GM23338 (cell line): ENCODE data around the gene ATP2B1. TPM values are rescaled to one million over a fixed set of nuclear protein-coding genes. Genes with fewer than 3 reads are reported as not detected.

Source experiments
- ATAC-seq: fragments of 200-7000 bp; cut with Tn5 transposase; 3 replicates; pipeline ENCODE4 v1.9.1; 2020
- DNase-seq: peaks from one replicate; pipeline ENCODE4 v3.0.0-alpha.2; 2015; ENCODE audit warnings: low spot score
- H2AFZ ChIP-seq: fragments of 200-600 bp; sonication (generic); 2 replicates; pipeline ENCODE4 v1.8.0; 2016; ENCODE audit warnings: antibody characterized with exemption, mild to moderate bottlenecking, moderate library complexity
- H3F3A ChIP-seq: fragments of 200-600 bp; sonication (generic); replicated peaks from 2 replicates; pipeline ENCODE4 v1.8.0; 2017; ENCODE audit warnings: antibody characterized with exemption, mixed run types, low read depth
- H3K27ac ChIP-seq: fragments of 200-600 bp; sonication (generic); 2 replicates; pipeline ENCODE4 v1.6.1; 2016; ENCODE audit warnings: low read depth
- H3K27me3 ChIP-seq: fragments of 200-600 bp; sonication (generic); 2 replicates; pipeline ENCODE4 v1.8.0; 2016; ENCODE audit warnings: mild to moderate bottlenecking, mixed run types, moderate library complexity; ENCODE audit not compliant: insufficient read depth
- H3K36me3 ChIP-seq: fragments of 200-600 bp; sonication (generic); 2 replicates; pipeline ENCODE4 v1.8.0; 2016; ENCODE audit warnings: mild to moderate bottlenecking; ENCODE audit not compliant: insufficient read depth
- H3K4me1 ChIP-seq: fragments of 200-600 bp; sonication (generic); 2 replicates; pipeline ENCODE4 v1.8.0; 2016; ENCODE audit warnings: mild to moderate bottlenecking, moderate library complexity; ENCODE audit not compliant: insufficient read depth
- H3K4me2 ChIP-seq: fragments of 200-600 bp; sonication (generic); 2 replicates; pipeline ENCODE4 v1.7.1; 2017; ENCODE audit warnings: mixed run types
- H3K4me3 ChIP-seq: fragments of 200-600 bp; sonication (generic); 2 replicates; pipeline ENCODE4 v1.6.1; 2016; ENCODE audit warnings: mixed run types
- H3K79me2 ChIP-seq: fragments of 200-600 bp; sonication (generic); replicated peaks from 2 replicates; pipeline ENCODE4 v1.8.0; 2017; ENCODE audit warnings: mild to moderate bottlenecking; ENCODE audit not compliant: insufficient read depth
- H3K9me2 ChIP-seq: fragments of 200-600 bp; sonication (generic); 2 replicates; pipeline ENCODE4 v1.8.0; 2017; ENCODE audit not compliant: insufficient read depth
- H4K20me1 ChIP-seq: fragments of 200-600 bp; sonication (generic); replicated peaks from 2 replicates; pipeline ENCODE4 v1.8.0; 2017; ENCODE audit warnings: mild to moderate bottlenecking; ENCODE audit not compliant: insufficient read depth
- H3K27ac Mint-ChIP-seq: 2 replicates; pipeline ENCODE4 v1.8.0; 2020; ENCODE audit warnings: inconsistent platforms, mild to moderate bottlenecking, moderate library complexity, mixed read lengths
- H3K27me3 Mint-ChIP-seq: 3 replicates; pipeline ENCODE4 v1.8.0; 2022; ENCODE audit warnings: low read depth, mild to moderate bottlenecking, moderate library complexity, mixed read lengths, inconsistent platforms; ENCODE audit not compliant: insufficient read depth, poor library complexity
- H3K36me3 Mint-ChIP-seq: 3 replicates; pipeline ENCODE4 v1.8.0; 2021; ENCODE audit warnings: low read depth, mild to moderate bottlenecking, inconsistent platforms, moderate library complexity, mixed read lengths
- H3K4me1 Mint-ChIP-seq: 3 replicates; pipeline ENCODE4 v1.8.0; 2020; ENCODE audit warnings: mild to moderate bottlenecking, inconsistent platforms, mixed read lengths
- H3K4me3 Mint-ChIP-seq: 3 replicates; pipeline ENCODE4 v1.8.0; 2021; ENCODE audit warnings: moderate library complexity, mild to moderate bottlenecking, inconsistent platforms, mixed read lengths
- H3K9me3 Mint-ChIP-seq: 3 replicates; pipeline ENCODE4 v1.8.0; 2020; ENCODE audit warnings: moderate library complexity, mild to moderate bottlenecking, inconsistent platforms, mixed read lengths
- CREB1 ChIP-seq: fragments of 250-450 bp; sonication (Bioruptor Pico); IDR thresholded peaks from 2 replicates; pipeline ENCODE4 v1.5.0; 2020; ENCODE audit warnings: low read depth, mild to moderate bottlenecking, moderate library complexity
- CTCF ChIP-seq, 2 experiments: fragments of 200-600 bp in 1 of 2; sonication (generic) in 1 of 2; conservative IDR thresholded peaks; 2 replicates each; pipeline versions ENCODE4 v1.5.1 to v1.6.1; 2016 to 2017; ENCODE audit warnings: antibody characterized with exemption in 2 of 2, low read depth in 2 of 2, mild to moderate bottlenecking in 2 of 2, moderate library complexity in 1 of 2
- EZH2 ChIP-seq: fragments of 200-600 bp; sonication (generic); IDR thresholded peaks from one replicate; pipeline ENCODE4 v1.8.0; 2017; ENCODE audit warnings: antibody characterized with exemption, mild to moderate bottlenecking, low read depth; ENCODE audit not compliant: unreplicated experiment
- JUNB ChIP-seq: IDR thresholded peaks from one replicate; pipeline ENCODE4 v1.6.1; 2016; ENCODE audit warnings: antibody characterized with exemption; ENCODE audit not compliant: unreplicated experiment
- NANOG ChIP-seq: IDR thresholded peaks from 2 replicates; pipeline ENCODE4 v1.6.1; 2016; ENCODE audit warnings: antibody characterized with exemption, borderline replicate concordance
- POLR2AphosphoS5 ChIP-seq: IDR thresholded peaks from 2 replicates; pipeline ENCODE4 v1.6.1; 2016; ENCODE audit warnings: antibody characterized with exemption, low read depth
- STAT1 ChIP-seq: IDR thresholded peaks from one replicate; pipeline ENCODE4 v1.6.1; 2016; ENCODE audit warnings: antibody characterized with exemption; ENCODE audit not compliant: unreplicated experiment
- ZNF114 ChIP-seq: fragments of 250-450 bp; sonication (Bioruptor Pico); IDR thresholded peaks from 2 replicates; pipeline ENCODE4 v1.5.0; 2020; ENCODE audit warnings: mild to moderate bottlenecking, moderate library complexity
- ZNF331 ChIP-seq: fragments of 250-450 bp; sonication (Bioruptor Pico); IDR thresholded peaks from 2 replicates; pipeline ENCODE4 v1.5.0; 2020; ENCODE audit warnings: low read depth, mild to moderate bottlenecking, moderate library complexity
- polyA plus RNA-seq: library from polyadenylated mRNA; unstranded; fragments of >200 nt; fragmentation: Nextera tagmentation; extraction: Ambion mirVana; gene quantifications from 2 replicates; pipeline ENCODE4 v1.2.1, GENCODE V29; 2016
- total RNA-seq: library from RNA; depleted of rRNA; stranded (reverse); fragments of >200 nt; shearing (Covaris generic); gene quantifications from 2 replicates; pipeline ENCODE4 v1.2.3, GENCODE V29; 2014

ATP2B1 gene
- total and polyA plus RNA-seq, 2 experiments from 2014 or later: 39.3 to 42.3 TPM

GRCh38 chr12:89710873-89711750 lies 2.5 kb upstream of the ATP2B1 start:
- ATAC-seq (no peak), DNase-seq (no peak)
- Histone ChIP-seq H3K4me3 (peak overlapping the region; percentile 77), H3K36me3 (no peaks in the 10 kb centered on the region), H3K4me2 (peak overlapping the region; percentile 88), H3F3A (no peaks in the 10 kb centered on the region), H3K9me2 (peaks cover 4% of the 10 kb centered on the region; the same call in 1 of the 2 replicates), H2AFZ (no peak overlapping the region), H3K79me2 (peaks cover 19% of the 10 kb centered on the region), H3K4me1 (peaks cover 11% of the 10 kb centered on the region), H3K27ac (no peak overlapping the region), H3K27me3 (peaks cover 37% of the 10 kb centered on the region), H4K20me1 (peaks cover 13% of the 10 kb centered on the region)
- Mint-ChIP-seq H3K27ac (no peak overlapping the region), H3K4me1 (peaks cover 16% of the 10 kb centered on the region), H3K27me3 (peaks cover 34% of the 10 kb centered on the region), H3K4me3 (peak overlapping the region; percentile 83), H3K9me3 (peaks cover 24% of the 10 kb centered on the region), H3K36me3 (peaks cover 10% of the 10 kb centered on the region)
- no peak for TF ChIP-seq NANOG
- no peak for TF ChIP-seq ZNF331

GRCh38 chr12:89709995-89710872 lies 1.6 kb upstream of the ATP2B1 start:
- Histone ChIP-seq H3K4me3 (peak overlapping the region; percentile 77), H3F3A (no peaks in the 10 kb centered on the region), H3K36me3 (no peaks in the 10 kb centered on the region), H4K20me1 (peaks cover 22% of the 10 kb centered on the region), H3K27ac (no peak overlapping the region; the same call in 1 of the 2 replicates), H3K4me1 (peaks cover 11% of the 10 kb centered on the region), H3K9me2 (peaks cover 4% of the 10 kb centered on the region; the same call in 1 of the 2 replicates), H2AFZ (peak overlapping the region; percentile 95), H3K4me2 (peak overlapping the region; percentile 88), H3K27me3 (peaks cover 46% of the 10 kb centered on the region), H3K79me2 (peaks cover 28% of the 10 kb centered on the region)
- H3K36me3 Mint-ChIP-seq: peaks cover 10% of the 10 kb centered on the region
- H3K27me3 Mint-ChIP-seq: peaks cover 40% of the 10 kb centered on the region
- H3K4me3 Mint-ChIP-seq: peak overlapping the region; percentile 83
- peaks cover 19% of the 10 kb centered on the region for H3K9me3 Mint-ChIP-seq
- TF ChIP-seq ZNF114 (CRISPR knock-in tag) (no peak), EZH2 (peak; percentile 26)
- peak; percentile 76 for DNase-seq
- H3K27ac Mint-ChIP-seq: peak overlapping the region; percentile 93
- peak; percentile 15 for ATAC-seq
- peaks cover 16% of the 10 kb centered on the region for H3K4me1 Mint-ChIP-seq

GRCh38 chr12:89709157-89709994 lies 738 bp upstream of the ATP2B1 start:
- Histone ChIP-seq H3F3A (no peaks in the 10 kb centered on the region), H3K4me1 (peaks cover 11% of the 10 kb centered on the region), H3K36me3 (no peaks in the 10 kb centered on the region), H4K20me1 (peaks cover 29% of the 10 kb centered on the region), H3K4me3 (peak overlapping the region; percentile 77), H3K4me2 (peak overlapping the region; percentile 91), H3K9me2 (peaks cover 4% of the 10 kb centered on the region; the same call in 1 of the 2 replicates), H3K79me2 (peaks cover 37% of the 10 kb centered on the region), H2AFZ (peak overlapping the region; percentile 95), H3K27ac (peak overlapping the region; percentile 12; the same call in 1 of the 2 replicates), H3K27me3 (peaks cover 51% of the 10 kb centered on the region)
- Mint-ChIP-seq H3K27me3 (peaks cover 40% of the 10 kb centered on the region), H3K9me3 (peaks cover 11% of the 10 kb centered on the region), H3K4me1 (peaks cover 16% of the 10 kb centered on the region), H3K27ac (peak overlapping the region; percentile 93), H3K36me3 (peaks cover 3% of the 10 kb centered on the region; the same call in 2 of the 3 replicates), H3K4me3 (peak overlapping the region; percentile 83)
- peak; percentile 98 for DNase-seq
- peak; percentile 77 for ATAC-seq
- TF ChIP-seq JUNB (no peak), CTCF (conservative IDR thresholded peaks at IDR 0.05; ENCODE audit: low read depth in 2 of 2) (no peak), ZNF331 (no peak), STAT1 (no peak), ZNF114 (CRISPR knock-in tag) (no peak), CREB1 (CRISPR knock-in tag) (peak; percentile 96), POLR2AphosphoS5 (peak; percentile 41; the same call in 1 of the 2 replicates)
